MM.1S (cell line): ENCODE results near the gene PTBP2.
"Not testable (repeated sequence)": the region's sequence is repeated elsewhere in the genome, so short reads cannot be mapped to it uniquely, and the experiment has no call there.

ENCODE experiments used
- DNase-seq: peaks from one replicate; pipeline ENCODE4 v3.0.0-alpha.2; 2015
- H2AFZ ChIP-seq: fragments of 300-600 bp; sonication (generic); 2 replicates; pipeline ENCODE4 v1.6.0; 2016; ENCODE audit warnings: antibody characterized with exemption, low read length
- H3F3A ChIP-seq: fragments of 300-600 bp; sonication (generic); 2 replicates; pipeline ENCODE4 v1.6.1; 2016; ENCODE audit warnings: mild to moderate bottlenecking, antibody characterized with exemption, low read length, moderate library complexity, mixed read lengths; ENCODE audit not compliant: insufficient read depth
- H3K27ac ChIP-seq: fragments of 300-600 bp; sonication (generic); 2 replicates; pipeline ENCODE4 v1.5.1; 2016; ENCODE audit warnings: mild to moderate bottlenecking, low read length
- H3K27me3 ChIP-seq: fragments of 300-600 bp; sonication (generic); replicated peaks from 2 replicates; pipeline ENCODE4 v1.6.0; 2016; ENCODE audit warnings: low read length; ENCODE audit not compliant: insufficient read depth
- H3K36me3 ChIP-seq: fragments of 300-600 bp; sonication (generic); replicated peaks from 2 replicates; pipeline ENCODE4 v1.6.1; 2016; ENCODE audit warnings: mild to moderate bottlenecking, low read length, mixed read lengths; ENCODE audit not compliant: insufficient read depth
- H3K4me1 ChIP-seq: fragments of 300-600 bp; sonication (generic); 2 replicates; pipeline ENCODE4 v1.6.1; 2016; ENCODE audit warnings: low read length, mixed read lengths
- H3K4me2 ChIP-seq: fragments of 300-600 bp; sonication (generic); 2 replicates; pipeline ENCODE4 v1.6.0; 2016; ENCODE audit warnings: low read depth, low read length
- H3K4me3 ChIP-seq: fragments of 300-600 bp; sonication (generic); 2 replicates; pipeline ENCODE4 v1.5.1; 2016; ENCODE audit warnings: low read length, mixed read lengths
- H3K79me2 ChIP-seq: fragments of 300-600 bp; sonication (generic); 2 replicates; pipeline ENCODE4 v1.6.1; 2016; ENCODE audit warnings: mixed run types, low read length, mixed read lengths
- H3K9ac ChIP-seq: fragments of 300-600 bp; sonication (generic); 2 replicates; pipeline ENCODE4 v1.6.1; 2016; ENCODE audit warnings: low read length, mixed read lengths
- H3K9me2 ChIP-seq: fragments of 300-600 bp; sonication (generic); replicated peaks from 2 replicates; pipeline ENCODE4 v1.6.1; 2016; ENCODE audit warnings: mild to moderate bottlenecking, low read length, mixed read lengths; ENCODE audit not compliant: insufficient read depth
- H3K9me3 ChIP-seq: fragments of 300-600 bp; sonication (generic); replicated peaks from 2 replicates; pipeline ENCODE4 v1.6.1; 2016; ENCODE audit warnings: mild to moderate bottlenecking, low read length, mixed read lengths; ENCODE audit not compliant: insufficient read depth
- H4K20me1 ChIP-seq: fragments of 300-600 bp; sonication (generic); 2 replicates; pipeline ENCODE4 v1.6.1; 2016; ENCODE audit warnings: mild to moderate bottlenecking, low read length, moderate library complexity, mixed read lengths; ENCODE audit not compliant: insufficient read depth
- CTCF ChIP-seq: fragments of 300-600 bp; sonication (generic); IDR thresholded peaks from 2 replicates; pipeline ENCODE4 v1.5.1; 2016; ENCODE audit warnings: antibody characterized with exemption, low read length, mixed read lengths
- EZH2 ChIP-seq: fragments of 300-600 bp; sonication (generic); optimal IDR thresholded peaks from 2 replicates; pipeline ENCODE3; 2017; ENCODE audit warnings: low read depth, mild to moderate bottlenecking, antibody characterized with exemption, low read length, mixed read lengths
- EZH2phosphoT487 ChIP-seq: fragments of 300-600 bp; sonication (generic); IDR thresholded peaks from 2 replicates; pipeline ENCODE4 v1.6.1; 2018; ENCODE audit warnings: antibody characterized with exemption, low read length

PTBP2 gene

GRCh38 chr1:96756789-96757188 is 35.2 kb downstream of the PTBP2 start:
- H3K9ac ChIP-seq: no peak overlapping the region
- TF ChIP-seq EZH2: no peak
- TF ChIP-seq EZH2phosphoT487: no peak
- no peak for TF ChIP-seq CTCF
- no peaks in the 10 kb centered on the region for H3K27me3 ChIP-seq
- no peak overlapping the region for H2AFZ ChIP-seq
- H4K20me1 ChIP-seq: no peaks in the 10 kb centered on the region
- no peak overlapping the region for H3K27ac ChIP-seq
- H3K9me2 ChIP-seq: no peaks in the 10 kb centered on the region
- no peaks in the 10 kb centered on the region for H3K79me2 ChIP-seq
- DNase-seq: no peak
- H3K36me3 ChIP-seq: no peaks in the 10 kb centered on the region
- H3K4me3 ChIP-seq: no peak overlapping the region
- H3K4me2 ChIP-seq: no peak overlapping the region
- no peaks in the 10 kb centered on the region for H3K9me3 ChIP-seq
- H3K4me1 ChIP-seq: no peaks in the 10 kb centered on the region
- no peaks in the 10 kb centered on the region for H3F3A ChIP-seq

DNA sequence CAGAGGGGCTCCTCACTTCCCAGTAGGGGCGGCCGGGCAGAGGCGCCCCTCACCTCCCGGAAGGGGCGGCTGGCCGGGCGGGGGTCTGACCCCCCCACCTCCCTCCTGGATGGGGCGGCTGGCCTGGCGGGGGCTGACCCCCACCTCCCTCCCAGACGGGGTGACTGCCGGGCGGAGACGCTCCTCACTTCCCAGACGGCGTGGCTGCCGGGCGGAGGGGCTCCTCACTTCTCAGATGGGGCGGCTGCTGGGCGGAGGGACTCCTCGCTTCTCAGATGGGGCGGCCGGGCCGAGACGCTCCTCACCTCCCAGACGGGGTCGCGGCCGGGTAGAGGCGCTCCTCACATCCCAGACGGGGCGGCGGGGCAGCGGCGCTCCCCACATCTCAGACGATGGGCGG is 41.0 kb downstream of the PTBP2 start:
- not testable (repeated sequence) for H3K4me1 ChIP-seq, H3K9ac ChIP-seq, H3K9me2 ChIP-seq, H2AFZ ChIP-seq, H3K4me3 ChIP-seq, H3K9me3 ChIP-seq, H3K27ac ChIP-seq, H4K20me1 ChIP-seq, H3K79me2 ChIP-seq, H3K36me3 ChIP-seq, DNase-seq, H3F3A ChIP-seq, H3K4me2 ChIP-seq, H3K27me3 ChIP-seq

DNA sequence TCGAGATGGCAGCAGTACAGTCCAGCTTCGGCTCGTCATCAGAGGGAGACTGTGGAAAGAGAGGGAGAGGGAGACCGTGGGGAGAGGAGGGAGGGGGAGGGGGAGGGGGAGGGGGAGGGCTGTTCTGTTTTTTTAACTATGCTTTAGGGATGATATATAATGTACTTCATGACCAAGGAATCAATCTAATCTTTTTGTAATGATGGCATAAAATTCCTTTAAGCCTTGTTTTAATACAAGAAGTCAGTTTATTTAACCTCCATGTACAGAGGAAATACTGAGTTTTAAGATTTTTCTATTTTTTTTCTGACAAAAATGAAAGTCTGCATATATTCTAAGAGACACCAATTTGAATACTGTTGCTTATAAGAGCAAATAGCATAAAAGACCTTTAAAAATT is 41.9 kb downstream of the PTBP2 start:
- H4K20me1 ChIP-seq: no peaks in the 10 kb centered on the region

DNA sequence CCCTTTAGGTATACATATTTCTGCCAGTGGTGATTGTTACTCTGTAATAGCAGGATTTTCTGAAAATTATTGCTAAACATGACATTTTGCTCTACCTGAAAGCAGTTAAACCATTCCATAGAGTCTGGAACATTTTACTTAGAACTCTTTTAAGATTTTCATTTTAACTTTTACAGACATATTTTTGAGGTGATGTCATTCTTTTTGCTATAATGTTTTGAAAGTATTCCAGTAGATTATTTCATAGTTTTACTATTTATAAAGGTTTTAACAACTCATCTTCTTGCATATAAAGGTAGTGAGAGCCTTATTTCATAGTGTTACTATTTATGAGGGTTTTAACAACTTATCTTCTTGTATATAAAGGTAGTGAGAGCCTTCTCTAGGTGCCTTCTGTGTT is 42.9 kb downstream of the PTBP2 start:
- no peak for DNase-seq
- TF ChIP-seq CTCF: no peak
- no peak for TF ChIP-seq EZH2phosphoT487
- no peak for TF ChIP-seq EZH2
- H3K4me1 ChIP-seq: no peaks in the 10 kb centered on the region
- no peaks in the 10 kb centered on the region for H3F3A ChIP-seq
- H3K36me3 ChIP-seq: no peaks in the 10 kb centered on the region
- no peaks in the 10 kb centered on the region for H3K9me2 ChIP-seq
- no peak overlapping the region for H2AFZ ChIP-seq
- no peaks in the 10 kb centered on the region for H3K27me3 ChIP-seq
- H4K20me1 ChIP-seq: no peaks in the 10 kb centered on the region
- H3K4me3 ChIP-seq: no peak overlapping the region
- H3K79me2 ChIP-seq: no peaks in the 10 kb centered on the region
- no peak overlapping the region for H3K4me2 ChIP-seq
- no peaks in the 10 kb centered on the region for H3K9me3 ChIP-seq
- H3K9ac ChIP-seq: no peak overlapping the region
- no peak overlapping the region for H3K27ac ChIP-seq

More for the DNA sequence above, 41.9 kb downstream of the PTBP2 start:
- H3K9ac ChIP-seq: no peak overlapping the region
- H3K27me3 ChIP-seq: no peaks in the 10 kb centered on the region
- H3K4me3 ChIP-seq: no peak overlapping the region
- no peaks in the 10 kb centered on the region for H3K36me3 ChIP-seq
- TF ChIP-seq EZH2phosphoT487 (no peak), CTCF (no peak), EZH2 (no peak)
- no peaks in the 10 kb centered on the region for H3K9me3 ChIP-seq
- no peak overlapping the region for H3K27ac ChIP-seq
- no peak overlapping the region for H2AFZ ChIP-seq
- H3K4me2 ChIP-seq: no peak overlapping the region
- H3K79me2 ChIP-seq: no peaks in the 10 kb centered on the region
- H3K4me1 ChIP-seq: no peaks in the 10 kb centered on the region
- no peak for DNase-seq
- H3F3A ChIP-seq: no peaks in the 10 kb centered on the region
- H3K9me2 ChIP-seq: no peaks in the 10 kb centered on the region
